VCaP (cell line): ENCODE measurements around the gene CA5B.

Source experiments
- H3K27ac ChIP-seq: fragments of 450-650 bp; 2 replicates; pipeline ENCODE4 v1.5.1; 2017
- CTCF ChIP-seq: fragments of 450-650 bp; conservative IDR thresholded peaks from 2 replicates; pipeline ENCODE4 v1.5.1; 2017; ENCODE audit warnings: mild to moderate bottlenecking, moderate library complexity

CA5B gene

DNA sequence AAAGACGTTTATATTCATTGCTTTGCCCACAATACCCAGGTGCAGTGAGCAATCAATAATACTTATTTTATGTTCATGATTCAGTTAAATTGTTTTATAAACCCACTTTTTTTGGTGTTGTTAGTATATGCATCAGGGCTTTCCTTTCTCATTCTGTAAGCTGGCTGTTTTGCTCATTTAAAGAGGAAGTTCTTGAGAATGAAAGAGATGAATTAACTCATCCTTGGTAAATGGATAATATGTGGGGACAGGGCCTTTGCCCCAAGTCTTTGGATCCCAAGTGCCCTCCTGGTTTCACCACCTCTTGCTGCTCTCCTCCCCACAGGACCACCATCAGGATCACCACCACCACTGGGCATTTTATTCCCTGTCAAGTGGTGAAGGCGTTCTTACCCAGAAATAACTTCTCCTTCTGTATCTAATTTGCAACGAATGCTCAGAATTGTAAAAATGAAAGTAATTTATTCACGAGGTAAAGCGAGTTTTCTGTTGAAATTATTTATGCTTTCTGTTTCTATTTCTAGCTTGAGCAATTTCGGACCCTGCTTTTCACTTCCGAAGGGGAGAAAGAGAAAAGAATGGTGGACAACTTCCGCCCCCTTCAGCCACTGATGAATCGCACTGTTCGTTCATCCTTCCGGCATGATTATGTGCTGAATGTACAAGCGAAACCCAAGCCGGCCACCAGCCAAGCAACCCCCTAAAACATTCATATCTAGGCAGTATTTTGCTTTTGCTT lies 44.1 kb downstream of the CA5B start:
- TF ChIP-seq CTCF, result no peak
- no peak overlapping the region for H3K27ac ChIP-seq

- no peak for TF ChIP-seq CTCF
- no peak overlapping the region for H3K27ac ChIP-seq
Measured at GRCh38 chrX:15785176-15785750, 47.2 kb downstream of the CA5B start.

DNA sequence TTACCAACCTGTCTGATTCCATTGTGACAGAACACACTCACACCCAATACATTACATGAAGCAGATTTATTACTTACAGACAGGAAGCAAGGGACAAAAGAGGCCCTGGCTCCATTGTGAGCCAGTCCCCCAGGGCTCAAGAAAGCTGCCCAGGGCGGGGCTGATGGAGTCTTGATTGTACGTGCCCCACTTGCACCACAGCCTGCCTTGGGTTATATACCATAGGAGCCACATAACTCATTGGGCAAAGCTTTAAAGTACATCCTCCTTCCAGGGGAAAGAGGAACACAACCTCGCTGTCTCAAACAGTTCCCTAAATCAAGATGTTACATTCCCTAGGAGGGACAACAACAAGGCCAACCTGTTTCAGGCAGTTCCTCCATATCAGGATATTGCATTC lies 48.8 kb downstream of the CA5B start:
- TF ChIP-seq CTCF, result no peak
- no peak overlapping the region for H3K27ac ChIP-seq

GRCh38 chrX:15789979-15790768 lies 52.1 kb downstream of the CA5B start, which contains the start of gene ZRSR2:
ZRSR2 (plus strand) TSS chrX:15790484; CDS start chrX:15790496, 12 bp downstream.
- no peak for TF ChIP-seq CTCF
- H3K27ac ChIP-seq, result peak within 1 kb of the TSS; percentile 75

DNA sequence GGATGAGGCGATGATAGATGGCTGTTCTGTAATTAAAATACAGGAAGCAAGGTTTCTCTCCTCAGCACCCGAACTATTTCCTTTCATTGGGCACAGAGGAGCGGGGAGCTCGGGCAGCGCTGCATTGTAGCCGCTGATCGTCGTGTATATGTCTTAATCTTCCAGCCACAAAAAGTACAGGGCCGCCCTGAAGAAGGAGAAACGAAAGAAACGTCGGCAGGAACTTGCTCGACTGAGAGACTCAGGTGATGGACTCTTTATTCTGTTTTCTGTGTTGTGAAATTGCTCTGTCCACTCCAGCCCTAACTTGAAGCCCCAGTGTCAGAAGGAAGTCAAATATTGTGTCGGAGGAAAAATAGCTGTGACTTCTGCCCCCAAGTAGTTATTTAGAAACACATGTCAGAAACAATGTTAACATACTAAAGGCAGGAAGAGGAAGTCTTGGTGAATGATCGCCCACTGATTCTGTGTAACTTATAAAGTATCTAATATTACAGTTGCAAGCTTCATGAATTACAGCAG lies 52.8 kb downstream of the CA5B start:
- no peak for TF ChIP-seq CTCF
- peak overlapping the region; percentile 75 for H3K27ac ChIP-seq

DNA sequence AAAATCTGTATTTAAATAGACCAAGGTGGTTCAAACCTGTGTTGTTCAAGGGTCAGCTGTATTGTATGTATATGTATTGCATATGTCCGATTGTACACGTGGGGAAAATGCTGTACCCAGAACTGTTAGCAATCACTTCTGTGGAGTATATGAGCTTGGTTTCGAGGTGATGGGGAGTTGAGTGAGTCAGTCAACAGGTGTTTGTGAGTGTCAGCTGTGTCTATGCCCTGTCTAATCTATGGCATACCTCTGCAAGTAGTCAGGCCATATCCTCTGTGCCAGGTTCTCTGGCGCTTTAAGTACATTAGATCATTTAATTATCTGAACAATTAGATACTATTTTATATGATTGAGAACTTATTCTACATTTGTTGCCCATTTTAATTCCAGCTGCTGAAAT lies 59.6 kb downstream of the CA5B start:
- no peak overlapping the region for H3K27ac ChIP-seq
- no peak for TF ChIP-seq CTCF

- 0 out of 2 replicates have a peak overlapping the region, but pooled peaks have one; percentile 10 for H3K27ac ChIP-seq
- TF ChIP-seq CTCF, result no peak
Measured at GRCh38 chrX:15804563-15804962, 66.5 kb downstream of the CA5B start.
